Psoas muscle (tissue), 8 donors: ENCODE results near the gene TMEM222. TPM values are rescaled to one million over a fixed set of nuclear protein-coding genes. Genes with fewer than 3 reads are reported as not detected.

Source experiments
- ATAC-seq, 4 donors: fragments of 200-7000 bp; cut with Tn5 transposase; one replicate each; pipeline ENCODE4 v1.9.1; 2020; ENCODE audit warnings: moderate library complexity in 3 of 4, mild to moderate bottlenecking in 2 of 4
- DNase-seq, 2 donors: peaks; one replicate each; pipeline ENCODE4 v3.0.0-alpha.2; 2020
- H3K27ac ChIP-seq: fragments of 200-600 bp; one replicate; pipeline ENCODE4 v1.8.0; 2022
- H3K27me3 ChIP-seq, 3 donors: fragments of 200-600 bp in 1 of 3; one replicate each; pipeline versions ENCODE4 v1.6.1 to v1.8.0; 2013 to 2022; ENCODE audit warnings: low read length in 2 of 3, mild to moderate bottlenecking in 2 of 3, moderate library complexity in 1 of 3; ENCODE audit not compliant: insufficient read depth in 3 of 3
- H3K36me3 ChIP-seq, 2 donors: fragments of 200-600 bp in 1 of 2; one replicate each; pipeline versions ENCODE4 v1.6.1 to v1.8.0; 2013 to 2022; ENCODE audit warnings: low read depth in 1 of 2, mild to moderate bottlenecking in 1 of 2, moderate library complexity in 1 of 2; ENCODE audit not compliant: insufficient read depth in 1 of 2
- H3K4me1 ChIP-seq: fragments of 200-600 bp; one replicate; pipeline ENCODE4 v1.8.0; 2022
- H3K4me3 ChIP-seq: fragments of 200-600 bp; one replicate; pipeline ENCODE4 v1.8.0; 2022; ENCODE audit warnings: mild to moderate bottlenecking
- H3K9me3 ChIP-seq: fragments of 200-600 bp; one replicate; pipeline ENCODE4 v1.8.0; 2022
- whole genome bisulfite sequencing, 3 donors: extraction: QIAGEN DNeasy Blood & Tissue Kit; methylation state at CpG; one replicate each; pipeline versions ENCODE4 v1.1.6 to v1.1.7; 2013; 5-methylcytosine and 5-hydroxymethylcytosine counted together
- intact Hi-C, 2 donors: fragments of 100-400 bp; cut with DNase I; formaldehyde crosslinking; loops; one replicate each; pipeline versions ENCODE4 v1.11.0 to v1.14.2; 2022
- polyA plus RNA-seq, 3 donors: library from polyadenylated mRNA; stranded (reverse); fragments of 200-250 nt; gene quantifications; one replicate each; pipeline ENCODE4 v1.2.3, GENCODE V29; 2013
- total RNA-seq, 4 donors: library from RNA; stranded (reverse); fragmentation: NEBNext Ultra II Directional in 2 of 4; extraction: Animal tissue kit (Norgen Biotek cat#: 25700) in 2 of 4; gene quantifications; one replicate each; pipeline versions ENCODE4 v1.2.1 to v1.2.4, GENCODE V29; 2021 to 2023
- TF ChIP-seq, protein P1 (sequence below): fragments of 200-600 bp; IDR thresholded peaks from one replicate; pipeline ENCODE4 v1.8.0; 2022; ENCODE audit warnings: antibody characterized with exemption
- donor health status: healthy with polysubstance abuse.
- donor health status: DM: no; HTN: no; CAD: no; lungs with moderate emphysema.
- donor health status: Bipolar disorder and iron deficiency.
- donor health status: healthy.
- donor health status: DM: yes; HTN: yes; CAD: no.
- donor health status: DM: no; HTN: no; CAD: no.
- donor health status: DM: no; HTN: no; CAD: no.
- donor health status: DM: yes; HTN: yes; CAD: no.

Gene TMEM222
- total and polyA plus RNA-seq, 7 donors = 20.7 to 50.2 (median 30.8) TPM

DNA sequence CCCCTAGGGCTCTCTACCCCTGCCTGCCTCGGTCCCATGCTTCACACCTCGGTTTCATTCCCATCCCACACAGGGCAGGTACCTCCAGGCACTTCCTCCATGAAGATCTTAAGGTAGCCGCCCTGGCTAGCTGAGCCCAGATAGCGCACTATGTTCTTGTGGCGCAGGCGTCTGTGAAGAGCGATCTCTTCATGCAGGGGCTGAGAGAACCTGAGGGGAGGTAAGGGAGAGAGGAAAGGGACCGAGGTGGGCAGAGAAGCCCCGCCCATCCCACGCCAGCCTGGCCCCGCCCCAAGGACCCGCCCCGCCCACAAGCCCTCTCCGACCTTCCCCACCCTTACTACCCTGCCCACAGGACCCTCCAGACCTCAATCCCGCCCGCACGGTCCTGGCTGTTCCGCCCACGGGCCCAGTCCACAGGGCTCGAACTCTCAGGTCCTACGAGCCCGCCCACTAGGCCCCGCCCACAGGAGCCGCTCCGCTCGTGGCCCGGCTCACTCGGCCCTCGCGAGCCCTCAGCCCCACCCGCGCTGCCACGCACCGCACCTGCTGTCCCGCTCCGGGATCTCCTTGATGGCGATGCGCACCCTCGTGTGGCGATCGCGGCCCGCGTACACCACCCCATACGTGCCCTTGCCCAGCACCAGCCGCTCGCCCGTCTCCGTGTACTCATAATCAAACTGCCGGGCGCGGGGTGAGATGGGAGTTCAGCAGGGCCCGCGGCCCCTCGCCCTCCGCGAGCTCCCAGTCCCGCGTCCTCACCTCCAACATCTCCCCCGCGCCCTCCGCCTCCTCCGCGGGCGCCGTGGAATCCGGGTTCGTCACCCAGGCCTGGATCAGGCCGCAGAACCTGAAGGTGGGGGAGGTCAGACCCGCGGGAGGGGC is 38.4 kb downstream of the TMEM222 start:
- TF ChIP-seq, protein P1, sequence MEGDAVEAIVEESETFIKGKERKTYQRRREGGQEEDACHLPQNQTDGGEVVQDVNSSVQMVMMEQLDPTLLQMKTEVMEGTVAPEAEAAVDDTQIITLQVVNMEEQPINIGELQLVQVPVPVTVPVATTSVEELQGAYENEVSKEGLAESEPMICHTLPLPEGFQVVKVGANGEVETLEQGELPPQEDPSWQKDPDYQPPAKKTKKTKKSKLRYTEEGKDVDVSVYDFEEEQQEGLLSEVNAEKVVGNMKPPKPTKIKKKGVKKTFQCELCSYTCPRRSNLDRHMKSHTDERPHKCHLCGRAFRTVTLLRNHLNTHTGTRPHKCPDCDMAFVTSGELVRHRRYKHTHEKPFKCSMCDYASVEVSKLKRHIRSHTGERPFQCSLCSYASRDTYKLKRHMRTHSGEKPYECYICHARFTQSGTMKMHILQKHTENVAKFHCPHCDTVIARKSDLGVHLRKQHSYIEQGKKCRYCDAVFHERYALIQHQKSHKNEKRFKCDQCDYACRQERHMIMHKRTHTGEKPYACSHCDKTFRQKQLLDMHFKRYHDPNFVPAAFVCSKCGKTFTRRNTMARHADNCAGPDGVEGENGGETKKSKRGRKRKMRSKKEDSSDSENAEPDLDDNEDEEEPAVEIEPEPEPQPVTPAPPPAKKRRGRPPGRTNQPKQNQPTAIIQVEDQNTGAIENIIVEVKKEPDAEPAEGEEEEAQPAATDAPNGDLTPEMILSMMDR = no peak
- WGBS, 3 donors = 53 to 59% (median 54%) methylated on average over 39 to 71 of the region's 71 CpGs
- intact Hi-C loops = loop anchor here in 1 of 2 donors (5.0 kb wide), 1 partner anchor 33 kb away; no protein-coding TSS in a partner anchor
- ATAC-seq = no peak
- no peak for DNase-seq
- Histone ChIP-seq H3K27ac (no peak overlapping the region), H3K4me3 (peak overlapping the region; percentile 41), H3K4me1 (peaks cover 6% of the 10 kb centered on the region), H3K36me3 (peaks cover 0 to 78% of the 10 kb centered on the region in 2 donors), H3K9me3 (no peaks in the 10 kb centered on the region), H3K27me3 (no peaks in the 10 kb centered on the region)

DNA sequence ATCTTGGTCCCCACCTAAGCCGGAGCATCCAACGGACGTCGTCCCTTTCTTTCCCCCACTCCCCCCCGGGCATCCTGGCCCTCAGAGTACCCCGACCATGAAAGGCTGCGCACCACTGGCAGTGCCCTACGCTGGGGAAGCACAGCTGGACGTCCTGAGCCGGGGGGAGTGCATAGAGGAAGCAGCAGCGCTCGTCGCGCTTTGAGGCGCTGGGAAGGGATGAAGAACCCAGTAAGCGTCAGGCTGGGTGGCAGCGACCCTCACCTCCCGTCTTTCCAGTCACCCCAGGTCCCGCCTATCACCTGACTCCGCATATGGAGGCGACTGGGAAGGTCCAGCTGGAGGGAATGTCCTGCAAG is 39.1 kb downstream of the TMEM222 start:
- no peak overlapping the region for H3K27ac ChIP-seq
- intact Hi-C loops = loop anchor here in 1 of 2 donors (5.0 kb wide), 1 partner anchor 34 kb away; no protein-coding TSS in a partner anchor
- H3K27me3 ChIP-seq = no peaks in the 10 kb centered on the region
- H3K36me3 ChIP-seq = peaks cover 0 to 72% of the 10 kb centered on the region in 2 donors
- H3K4me1 ChIP-seq = peaks cover 6% of the 10 kb centered on the region
- 82 to 87% (median 84%) methylated on average over 21 of the region's 21 CpGs for WGBS, 3 donors
- ATAC-seq (no peak), DNase-seq (no peak)
- H3K9me3 ChIP-seq = no peaks in the 10 kb centered on the region
- TF ChIP-seq, protein P1 = no peak
- no peak overlapping the region for H3K4me3 ChIP-seq

DNA sequence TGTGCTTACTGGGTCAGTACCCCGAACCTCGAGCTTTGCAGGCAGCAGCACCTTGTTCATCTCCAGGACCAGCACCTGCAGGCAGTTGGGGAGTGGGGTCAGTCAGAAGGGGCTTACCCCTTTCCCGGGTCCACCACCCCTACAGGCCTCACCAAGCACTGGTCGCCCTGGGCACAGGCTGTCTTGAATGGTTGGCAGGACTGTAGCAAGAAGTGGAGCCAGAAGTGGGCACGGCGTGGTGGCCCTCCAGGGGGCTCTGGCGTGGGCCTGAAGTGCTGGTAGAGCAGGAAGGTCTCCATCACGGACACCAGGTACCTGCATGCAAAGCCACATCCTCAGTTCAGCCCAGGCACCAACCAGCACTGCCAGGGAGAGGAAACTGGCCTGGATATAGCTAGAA is 39.6 kb downstream of the TMEM222 start:
- Histone ChIP-seq H3K9me3 (no peaks in the 10 kb centered on the region), H3K36me3 (peaks cover 0 to 67% of the 10 kb centered on the region in 2 donors), H3K4me3 (no peak overlapping the region), H3K4me1 (peaks cover 6% of the 10 kb centered on the region), H3K27ac (no peak overlapping the region), H3K27me3 (no peaks in the 10 kb centered on the region)
- no peak for ATAC-seq
- intact Hi-C loops = loop anchor here in 1 of 2 donors (5.0 kb wide), 1 partner anchor 34 kb away; no protein-coding TSS in a partner anchor
- no peak for DNase-seq
- WGBS, 3 donors = 86 to 94% (median 93%) methylated on average over 8 of the region's 8 CpGs
- TF ChIP-seq, protein P1 = no peak

DNA sequence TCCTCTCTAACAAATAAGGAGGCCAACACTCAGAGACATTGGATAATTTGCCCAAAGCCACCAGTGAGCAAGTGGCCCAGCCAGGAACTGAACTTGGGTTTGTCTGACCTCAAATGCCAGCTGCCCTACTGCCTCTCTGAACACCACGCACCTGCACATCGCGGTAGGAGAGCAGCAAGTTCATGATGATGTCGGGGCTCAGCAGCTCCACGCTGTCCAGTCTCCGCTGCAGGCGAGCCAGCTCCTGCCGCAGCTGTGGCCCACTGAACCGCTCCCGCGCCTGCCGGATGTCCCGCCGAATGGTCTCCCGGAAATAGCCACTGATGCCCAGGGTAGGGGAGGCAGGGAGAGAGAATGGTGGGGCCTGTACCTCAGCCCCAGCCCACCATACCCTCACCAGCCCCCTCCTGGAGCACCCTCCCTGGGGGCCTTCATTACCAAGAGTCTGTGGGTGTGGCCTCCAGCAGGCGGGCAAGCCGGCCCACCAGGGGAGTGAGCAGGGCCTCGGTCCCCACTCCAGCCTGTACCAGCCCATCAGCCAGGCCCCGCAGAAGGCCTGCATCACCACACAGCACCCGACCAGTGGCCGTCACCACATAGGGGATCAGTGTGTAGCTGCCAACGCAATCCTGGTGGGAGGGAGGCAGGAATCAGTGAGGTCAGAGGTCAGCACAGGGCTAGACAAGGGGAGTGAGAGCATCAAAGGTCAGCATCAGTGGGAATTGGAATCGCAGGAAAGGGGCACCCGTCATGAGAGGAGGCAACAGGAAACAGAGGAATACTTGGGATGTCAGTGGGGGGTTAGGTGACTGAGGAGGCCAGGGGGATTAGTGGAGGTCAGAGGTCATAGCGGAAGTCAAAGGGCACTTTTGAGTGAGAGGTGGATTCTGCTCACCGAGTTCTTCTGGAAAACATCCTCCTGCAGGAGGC is 42.1 kb downstream of the TMEM222 start:
- ATAC-seq = no peak
- intact Hi-C loops = loop anchor here in 1 of 2 donors (5.0 kb wide), 1 partner anchor 37 kb away; no protein-coding TSS in a partner anchor
- H3K27ac ChIP-seq = no peak overlapping the region
- no peaks in the 10 kb centered on the region for H3K27me3 ChIP-seq
- peaks cover 0 to 44% of the 10 kb centered on the region in 2 donors for H3K36me3 ChIP-seq
- WGBS, 3 donors = 87 to 90% (median 89%) methylated on average over 26 of the region's 26 CpGs
- peak overlapping the region; percentile 72 for H3K4me3 ChIP-seq
- peaks cover 17% of the 10 kb centered on the region for H3K4me1 ChIP-seq
- TF ChIP-seq, protein P1 = no peak
- no peak for DNase-seq
- no peaks in the 10 kb centered on the region for H3K9me3 ChIP-seq
